H1 (cell line): ENCODE results near the gene MYOCOS. TPM values are rescaled to one million over a fixed set of nuclear protein-coding genes. Genes with fewer than 3 reads are reported as not detected.

Experiments used
- CTCF ChIA-PET: fragments of 300-600 bp; sonication (Branson Sonifier 250); formaldehyde crosslinking; loops from one replicate; lab custom pipeline; 2021; ENCODE audit not compliant: partially characterized antibody; lab: Charles Lee
- POLR2A ChIA-PET: fragments of 300-600 bp; sonication (Branson Sonifier 250); formaldehyde crosslinking; loops from one replicate; lab custom pipeline; 2021; ENCODE audit warnings: inconsistent platforms; ENCODE audit not compliant: partially characterized antibody; lab: Charles Lee
- DNase-seq, 2 experiments: peaks; one replicate each; pipeline versions ENCODE4 v3.0.0 to v3.0.0-alpha.2; 2010 to 2022; ENCODE audit warnings: low spot score in 2 of 2, low read depth in 1 of 2, mixed read lengths in 1 of 2
- FAIRE-seq: peaks from 2 replicates; lab custom pipeline; 2011; peaks lifted over from hg19 to GRCh38; lab: Jason Lieb, UNC
- H2AFZ ChIP-seq: 2 replicates; pipeline ENCODE4 v1.8.1; 2012; ENCODE audit warnings: low read length, inconsistent platforms
- H2AK5ac ChIP-seq: 2 replicates; pipeline ENCODE4 v1.6.1; 2013; ENCODE audit warnings: low read depth, low read length
- H2BK120ac ChIP-seq: replicated peaks from 2 replicates; pipeline ENCODE3; 2013; ENCODE audit warnings: low read depth, low read length, inconsistent platforms
- H2BK12ac ChIP-seq: 2 replicates; pipeline ENCODE4 v1.6.1; 2013; ENCODE audit warnings: low read depth, low read length
- H2BK15ac ChIP-seq: 2 replicates; pipeline ENCODE4 v1.6.1; 2013; ENCODE audit warnings: low read length
- H2BK20ac ChIP-seq: 2 replicates; pipeline ENCODE4 v1.6.1; 2013; ENCODE audit warnings: low read length
- H2BK5ac ChIP-seq: 2 replicates; pipeline ENCODE4 v1.6.1; 2013; ENCODE audit warnings: low read depth, low read length
- H3K14ac ChIP-seq: 2 replicates; pipeline ENCODE4 v1.6.1; 2013; ENCODE audit warnings: inconsistent platforms; ENCODE audit not compliant: insufficient read length
- H3K18ac ChIP-seq: 2 replicates; pipeline ENCODE4 v1.6.1; 2013; ENCODE audit warnings: low read length; ENCODE audit errors: extremely low read depth
- H3K23ac ChIP-seq: 2 replicates; pipeline ENCODE4 v1.6.1; 2013; ENCODE audit warnings: inconsistent platforms; ENCODE audit not compliant: insufficient read length
- H3K23me2 ChIP-seq: 2 replicates; pipeline ENCODE4 v1.6.1; 2013; ENCODE audit warnings: low read depth, low read length
- H3K27ac ChIP-seq: 2 replicates; pipeline ENCODE4 v1.6.1; 2011; ENCODE audit warnings: low read depth, low read length, inconsistent platforms
- H3K27me3 ChIP-seq, 4 experiments: replicated peaks in 1 of 4; 1 replicate in 1 of 4; 2 replicates in 3 of 4; pipeline versions ENCODE4 v1.6.1 to v1.8.1; 2011 to 2013; ENCODE audit warnings: low read length in 3 of 4, mild to moderate bottlenecking in 3 of 4, inconsistent platforms in 2 of 4, mixed read lengths in 2 of 4, moderate library complexity in 1 of 4; ENCODE audit not compliant: control insufficient read depth in 3 of 4, insufficient read depth in 3 of 4; ENCODE audit errors: extremely low read depth in 1 of 4
- H3K36me3 ChIP-seq, 4 experiments: 2 replicates each; pipeline versions ENCODE4 v1.6.1 to v1.8.1; 2011 to 2013; ENCODE audit warnings: mild to moderate bottlenecking in 4 of 4, low read length in 3 of 4, moderate library complexity in 2 of 4, control low read depth in 1 of 4, inconsistent platforms in 1 of 4; ENCODE audit not compliant: insufficient read depth in 4 of 4, control insufficient read depth in 2 of 4
- H3K4ac ChIP-seq: replicated peaks from 2 replicates; pipeline ENCODE3; 2013; ENCODE audit warnings: low read length, low read depth, mixed read lengths, inconsistent platforms; ENCODE audit not compliant: insufficient read length
- H3K4me1 ChIP-seq, 4 experiments: replicated peaks in 1 of 4; 1 replicate in 1 of 4; 2 replicates in 3 of 4; pipeline versions ENCODE4 v1.6.1 to v1.8.1; 2011 to 2013; ENCODE audit warnings: low read length in 3 of 4, inconsistent platforms in 2 of 4, mixed read lengths in 1 of 4; ENCODE audit not compliant: insufficient read depth in 4 of 4, control insufficient read depth in 3 of 4
- H3K4me2 ChIP-seq, 2 experiments: 2 replicates each; pipeline versions ENCODE4 v1.6.1 to v1.8.1; 2011 to 2013; ENCODE audit warnings: low read depth in 2 of 2, low read length in 2 of 2, control low read depth in 1 of 2, inconsistent platforms in 1 of 2, mild to moderate bottlenecking in 1 of 2; ENCODE audit not compliant: insufficient read depth in 1 of 2
- H3K4me3 ChIP-seq, 4 experiments: fragments of 200-600, 300-600 bp in 1 of 4; sonication (generic), shearing (Covaris generic), sonication (Bioruptor Twin) in 1 of 4; 2 replicates each; pipeline versions ENCODE4 v1.5.1 to v1.8.1; 2011 to 2016; ENCODE audit warnings: low read length in 4 of 4, low read depth in 3 of 4, control low read depth in 2 of 4, inconsistent platforms in 2 of 4, mild to moderate bottlenecking in 2 of 4, mixed read lengths in 1 of 4, moderate library complexity in 1 of 4; ENCODE audit not compliant: insufficient read depth in 2 of 4; ENCODE audit errors: extremely low read depth in 1 of 4
- H3K56ac ChIP-seq: replicated peaks from 2 replicates; pipeline ENCODE3; 2013; ENCODE audit warnings: low read depth, mild to moderate bottlenecking, mixed read lengths, low read length, inconsistent platforms; ENCODE audit not compliant: insufficient read length
- H3K79me1 ChIP-seq: 2 replicates; pipeline ENCODE4 v1.6.1; 2013; ENCODE audit warnings: low read depth, low read length, control low read depth
- H3K79me2 ChIP-seq, 2 experiments: 2 replicates each; pipeline versions ENCODE4 v1.6.1 to v1.8.1; 2012 to 2013; ENCODE audit warnings: low read length in 2 of 2, mild to moderate bottlenecking in 2 of 2, inconsistent platforms in 1 of 2; ENCODE audit not compliant: insufficient read depth in 2 of 2, control insufficient read depth in 1 of 2
- H3K9ac ChIP-seq, 4 experiments: replicated peaks in 1 of 4; 1 replicate in 1 of 4; 2 replicates in 3 of 4; pipeline versions ENCODE4 v1.6.1 to v1.8.1; 2011 to 2013; ENCODE audit warnings: low read depth in 3 of 4, low read length in 3 of 4, control low read depth in 2 of 4, mild to moderate bottlenecking in 2 of 4, moderate library complexity in 2 of 4, inconsistent platforms in 1 of 4; ENCODE audit errors: extremely low read depth in 1 of 4
- H3K9me3 ChIP-seq, 2 experiments: 2 replicates each; pipeline versions ENCODE4 v1.6.1 to v1.8.1; 2012 to 2013; ENCODE audit warnings: mild to moderate bottlenecking in 2 of 2, moderate library complexity in 2 of 2, control low read depth in 1 of 2, inconsistent platforms in 1 of 2, low read depth in 1 of 2, low read length in 1 of 2, mixed read lengths in 1 of 2; ENCODE audit not compliant: insufficient read depth in 2 of 2
- H4K20me1 ChIP-seq, 2 experiments: replicated peaks in 1 of 2; 2 replicates each; pipeline versions ENCODE3 to v1.8.1; 2011 to 2013; ENCODE audit warnings: inconsistent platforms in 2 of 2, low read length in 2 of 2, mild to moderate bottlenecking in 1 of 2; ENCODE audit not compliant: insufficient read depth in 2 of 2, control insufficient read depth in 1 of 2
- H4K5ac ChIP-seq: 2 replicates; pipeline ENCODE4 v1.6.1; 2013; ENCODE audit warnings: low read length, low read depth, mixed read lengths, inconsistent platforms; ENCODE audit not compliant: insufficient read length
- H4K8ac ChIP-seq: 2 replicates; pipeline ENCODE4 v1.8.0; 2013; ENCODE audit warnings: mild to moderate bottlenecking, moderate library complexity, low read length, inconsistent platforms; ENCODE audit not compliant: insufficient read depth; ENCODE audit errors: extremely low read depth
- H4K91ac ChIP-seq: replicated peaks from 2 replicates; pipeline ENCODE3; 2013; ENCODE audit warnings: low read length, mixed read lengths, inconsistent platforms; ENCODE audit not compliant: insufficient read length
- CREB1 ChIP-seq: IDR thresholded peaks from 2 replicates; pipeline ENCODE4 v1.6.1; 2012; ENCODE audit warnings: inconsistent platforms
- FOSL1 ChIP-seq: IDR thresholded peaks from 2 replicates; pipeline ENCODE4 v1.6.1; 2011; ENCODE audit warnings: mild to moderate bottlenecking, low read depth, low read length, moderate library complexity; ENCODE audit not compliant: insufficient read depth
- MAX ChIP-seq: IDR thresholded peaks from 2 replicates; pipeline ENCODE4 v1.6.1; 2012; ENCODE audit warnings: inconsistent platforms
- NANOG ChIP-seq: IDR thresholded peaks from 2 replicates; pipeline ENCODE4 v1.6.1; 2011; ENCODE audit warnings: low read length, low read depth, mild to moderate bottlenecking, inconsistent platforms; ENCODE audit not compliant: insufficient read depth, poor library complexity, severe bottlenecking
- POU5F1 ChIP-seq: IDR thresholded peaks from 2 replicates; pipeline ENCODE4 v1.6.1; 2011; ENCODE audit warnings: low read depth, mild to moderate bottlenecking, low read length, moderate library complexity
- SAP30 ChIP-seq: fragments of 300-600 bp; sonication (generic); IDR thresholded peaks from 2 replicates; pipeline ENCODE4 v1.7.1; 2012; ENCODE audit warnings: low read length, moderate library complexity, mild to moderate bottlenecking, inconsistent platforms; ENCODE audit not compliant: insufficient read depth, insufficient replicate concordance
- SIN3A ChIP-seq, 2 experiments: IDR thresholded peaks in 1 of 2; conservative IDR thresholded peaks in 1 of 2; 2 replicates each; pipeline ENCODE4 v1.6.1; 2011 to 2012; ENCODE audit warnings: low read length in 2 of 2, improper control_type of control experiment in 1 of 2, low read depth in 1 of 2, mild to moderate bottlenecking in 1 of 2
- SIRT6 ChIP-seq: IDR thresholded peaks from one replicate; pipeline ENCODE4 v1.7.1; 2012; ENCODE audit warnings: low read length, inconsistent platforms
- TAF7 ChIP-seq: optimal IDR thresholded peaks from 2 replicates; pipeline ENCODE3; 2011; ENCODE audit warnings: low read depth, mild to moderate bottlenecking, inconsistent platforms, low read length, moderate library complexity, borderline replicate concordance
- TEAD4 ChIP-seq: IDR thresholded peaks from 2 replicates; pipeline ENCODE4 v1.6.1; 2012; ENCODE audit warnings: low read depth, low read length, inconsistent platforms, mixed read lengths
- polyA plus RNA-seq, 7 experiments: library from polyadenylated mRNA; depleted of rRNA in 3 of 7; stranded (reverse) in 5 of 7; unstranded in 2 of 7; fragments of >200 nt in 5 of 7; fragments of 200-250 nt in 2 of 7; gene quantifications; 1 replicate in 5 of 7; 2 replicates in 1 of 7; 4 replicates in 1 of 7; pipeline versions ENCODE4 v1.2.1 to v1.2.3, GENCODE V29; 2011 to 2013; ENCODE audit warnings: missing spikeins in 2 of 7, mixed read lengths in 2 of 7
- total RNA-seq: library from RNA; stranded (reverse); fragmentation: NEBNext Ultra II Directional; extraction: Animal tissue kit (Norgen Biotek cat#: 25700); gene quantifications from 2 replicates; pipeline ENCODE4 v1.2.1, GENCODE V29; 2021

MYOCOS gene
- total and polyA plus RNA-seq, 2 of the 8 experiments (the other 6 are each of a cell fraction or from before 2014, with no cell fraction given) = not detected

GRCh38 chr1:171664976-171665375 lies 42.9 kb downstream of the MYOCOS start:
- DNase-seq = no peak
- H4K5ac ChIP-seq = no peak overlapping the region
- no peak for TF ChIP-seq SAP30
- TF ChIP-seq NANOG = no peak
- no peak for TF ChIP-seq TAF7
- TF ChIP-seq SIN3A (conservative IDR thresholded peaks at IDR 0.05 in 1 of 2, IDR thresholded peaks at IDR 0.05 in 1 of 2; ENCODE audit: low read depth in 1 of 2, low read length in 2 of 2) = no peak
- TF ChIP-seq POU5F1 = no peak
- TF ChIP-seq CREB1 = no peak
- TF ChIP-seq TEAD4 = no peak
- TF ChIP-seq MAX = no peak
- no peak for TF ChIP-seq SIRT6
- no peak for TF ChIP-seq FOSL1

More at GRCh38 chr1:171664976-171665375, 42.9 kb downstream of the MYOCOS start:
- FAIRE-seq = no peak
- no peak overlapping the region for H3K4ac ChIP-seq
- no peak overlapping the region for H2BK5ac ChIP-seq
- no peaks in the 10 kb centered on the region for H3K27me3 ChIP-seq
- no peaks in the 10 kb centered on the region for H3K79me2 ChIP-seq
- no peaks in the 10 kb centered on the region for H4K20me1 ChIP-seq
- H3K4me1 ChIP-seq = no peaks in the 10 kb centered on the region
- no peak overlapping the region for H2AK5ac ChIP-seq
- no peak overlapping the region for H3K4me2 ChIP-seq
- H2BK120ac ChIP-seq = no peak overlapping the region
- H3K18ac ChIP-seq = no peak overlapping the region
- H3K56ac ChIP-seq = no peak overlapping the region
- H2BK20ac ChIP-seq = no peak overlapping the region
- H3K4me3 ChIP-seq = no peak overlapping the region
- H3K14ac ChIP-seq = no peak overlapping the region
- no peaks in the 10 kb centered on the region for H3K23me2 ChIP-seq
- ChIA-PET POLR2A (no interaction called here), CTCF (interaction anchor here (2.2 to 8.0 kb wide), 2 partner anchors 9 to 20 kb away, joined by 7 to 61 read pairs; no protein-coding TSS in a partner anchor)
- no peak overlapping the region for H3K27ac ChIP-seq
- no peak overlapping the region for H4K91ac ChIP-seq
- H2BK15ac ChIP-seq = no peak overlapping the region
- no peak overlapping the region for H2AFZ ChIP-seq
- H3K9ac ChIP-seq = no peak overlapping the region
- H3K9me3 ChIP-seq = no peaks in the 10 kb centered on the region
- H4K8ac ChIP-seq = no peak overlapping the region
- no peaks in the 10 kb centered on the region for H3K36me3 ChIP-seq
- H2BK12ac ChIP-seq = no peak overlapping the region
- H3K79me1 ChIP-seq = no peaks in the 10 kb centered on the region
- no peak overlapping the region for H3K23ac ChIP-seq
